ENCODE data around the gene SERGEF. TPM values are rescaled to one million over a fixed set of nuclear protein-coding genes. Genes with fewer than 3 reads are reported as not detected.

The SERGEF gene
- polyA plus RNA-seq, 1 of the 3 experiments (the other 2 are of a cell fraction): 23.1 TPM

DNA sequence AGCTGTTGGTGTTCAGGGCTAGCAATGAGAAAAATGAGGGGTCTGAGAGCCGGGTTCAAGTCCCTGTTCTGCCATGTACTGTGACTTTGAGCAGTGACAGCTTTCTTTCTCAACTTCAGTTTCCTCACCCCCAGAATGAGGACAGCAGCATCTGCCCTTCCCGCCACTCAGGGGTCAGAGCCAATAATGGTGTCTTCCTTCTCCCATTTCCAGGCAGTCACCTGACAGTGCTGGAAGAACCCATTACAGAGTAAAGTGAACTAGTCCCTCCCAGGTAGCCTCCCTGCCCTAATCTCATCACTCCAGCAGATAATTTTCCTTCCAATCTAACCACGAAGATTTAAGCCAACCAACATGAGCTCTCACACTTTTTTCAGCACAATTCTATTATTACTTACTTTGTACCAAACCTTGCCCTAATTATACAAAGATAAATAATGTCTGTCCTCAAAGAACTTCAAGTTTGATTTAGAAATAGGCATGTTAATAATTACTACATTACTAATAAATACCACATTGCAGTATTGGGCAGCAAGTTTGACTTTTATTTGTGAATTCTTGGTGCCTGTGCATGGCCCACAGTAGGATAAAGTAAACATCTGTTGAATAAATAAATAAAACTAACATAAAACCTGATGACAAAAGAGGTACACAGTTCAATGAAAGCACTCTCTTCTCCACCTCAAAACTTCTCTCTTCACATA lies 61.0 kb downstream of the SERGEF start (continued):
- TF ChIP-seq, protein P1, sequence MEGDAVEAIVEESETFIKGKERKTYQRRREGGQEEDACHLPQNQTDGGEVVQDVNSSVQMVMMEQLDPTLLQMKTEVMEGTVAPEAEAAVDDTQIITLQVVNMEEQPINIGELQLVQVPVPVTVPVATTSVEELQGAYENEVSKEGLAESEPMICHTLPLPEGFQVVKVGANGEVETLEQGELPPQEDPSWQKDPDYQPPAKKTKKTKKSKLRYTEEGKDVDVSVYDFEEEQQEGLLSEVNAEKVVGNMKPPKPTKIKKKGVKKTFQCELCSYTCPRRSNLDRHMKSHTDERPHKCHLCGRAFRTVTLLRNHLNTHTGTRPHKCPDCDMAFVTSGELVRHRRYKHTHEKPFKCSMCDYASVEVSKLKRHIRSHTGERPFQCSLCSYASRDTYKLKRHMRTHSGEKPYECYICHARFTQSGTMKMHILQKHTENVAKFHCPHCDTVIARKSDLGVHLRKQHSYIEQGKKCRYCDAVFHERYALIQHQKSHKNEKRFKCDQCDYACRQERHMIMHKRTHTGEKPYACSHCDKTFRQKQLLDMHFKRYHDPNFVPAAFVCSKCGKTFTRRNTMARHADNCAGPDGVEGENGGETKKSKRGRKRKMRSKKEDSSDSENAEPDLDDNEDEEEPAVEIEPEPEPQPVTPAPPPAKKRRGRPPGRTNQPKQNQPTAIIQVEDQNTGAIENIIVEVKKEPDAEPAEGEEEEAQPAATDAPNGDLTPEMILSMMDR (IDR thresholded peaks at IDR 0.05): no peak
- TF ChIP-seq GABPA (IDR thresholded peaks at IDR 0.05; ENCODE audit: low read depth): no peak

DNA sequence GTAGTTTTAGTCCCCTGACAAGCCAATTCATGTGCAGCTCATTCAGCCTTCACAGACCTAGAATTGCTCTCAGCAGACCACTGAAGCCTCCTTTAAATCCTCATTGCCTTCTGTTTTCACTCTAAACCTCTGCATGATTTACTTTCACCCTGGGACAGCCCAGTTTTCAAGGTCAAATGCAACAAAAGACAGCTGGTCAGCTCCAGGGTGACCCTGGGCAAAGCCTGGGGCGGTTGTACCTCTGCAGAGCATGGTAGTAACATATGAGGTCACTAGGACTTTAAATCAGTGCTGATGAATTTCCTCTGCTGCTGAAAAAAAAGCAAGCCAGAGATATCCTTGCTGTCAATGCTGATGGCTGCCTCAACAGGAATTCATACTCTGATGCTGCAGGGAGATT lies 62.2 kb downstream of the SERGEF start:
- no peaks in the 10 kb centered on the region for H3K9me2 ChIP-seq
- no peak overlapping the region for H3K4me2 ChIP-seq
- H3K4me1 ChIP-seq (ENCODE audit: control insufficient read depth in 1 of 2, insufficient read depth in 2 of 2, low read depth in 1 of 2, low read length in 1 of 2): no peaks in the 10 kb centered on the region
- TF ChIP-seq EP300 (IDR thresholded peaks at IDR 0.05; ENCODE audit: borderline replicate concordance in 1 of 2, low read depth in 1 of 2, low read length in 1 of 2): no peak
- TF ChIP-seq MXI1 (IDR thresholded peaks at IDR 0.05; ENCODE audit: low read depth, low read length): no peak
- TF ChIP-seq, protein P2, sequence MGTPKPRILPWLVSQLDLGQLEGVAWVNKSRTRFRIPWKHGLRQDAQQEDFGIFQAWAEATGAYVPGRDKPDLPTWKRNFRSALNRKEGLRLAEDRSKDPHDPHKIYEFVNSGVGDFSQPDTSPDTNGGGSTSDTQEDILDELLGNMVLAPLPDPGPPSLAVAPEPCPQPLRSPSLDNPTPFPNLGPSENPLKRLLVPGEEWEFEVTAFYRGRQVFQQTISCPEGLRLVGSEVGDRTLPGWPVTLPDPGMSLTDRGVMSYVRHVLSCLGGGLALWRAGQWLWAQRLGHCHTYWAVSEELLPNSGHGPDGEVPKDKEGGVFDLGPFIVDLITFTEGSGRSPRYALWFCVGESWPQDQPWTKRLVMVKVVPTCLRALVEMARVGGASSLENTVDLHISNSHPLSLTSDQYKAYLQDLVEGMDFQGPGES (IDR thresholded peaks at IDR 0.05; ENCODE audit: low read depth, low read length): no peak
- no peak for TF ChIP-seq MEF2A (IDR thresholded peaks at IDR 0.05; ENCODE audit: borderline replicate concordance, low read depth)
- no peak for TF ChIP-seq TEAD4 (IDR thresholded peaks at IDR 0.05; ENCODE audit: borderline replicate concordance, insufficient read depth)
- TF ChIP-seq RXRA (IDR thresholded peaks at IDR 0.05; ENCODE audit: borderline replicate concordance, low read depth): no peak
- no peak for TF ChIP-seq POLR2AphosphoS5 (IDR thresholded peaks at IDR 0.05; ENCODE audit: low read depth, low read length)
- TF ChIP-seq, protein P3, sequence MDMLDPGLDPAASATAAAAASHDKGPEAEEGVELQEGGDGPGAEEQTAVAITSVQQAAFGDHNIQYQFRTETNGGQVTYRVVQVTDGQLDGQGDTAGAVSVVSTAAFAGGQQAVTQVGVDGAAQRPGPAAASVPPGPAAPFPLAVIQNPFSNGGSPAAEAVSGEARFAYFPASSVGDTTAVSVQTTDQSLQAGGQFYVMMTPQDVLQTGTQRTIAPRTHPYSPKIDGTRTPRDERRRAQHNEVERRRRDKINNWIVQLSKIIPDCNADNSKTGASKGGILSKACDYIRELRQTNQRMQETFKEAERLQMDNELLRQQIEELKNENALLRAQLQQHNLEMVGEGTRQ (IDR thresholded peaks at IDR 0.05; ENCODE audit: borderline replicate concordance, low read depth, low read length): no peak
- no peak for TF ChIP-seq GATA2 (CRISPR knock-in tag; IDR thresholded peaks at IDR 0.05)
- TF ChIP-seq ELF1 (IDR thresholded peaks at IDR 0.05): no peak
- TF ChIP-seq, protein P4, sequence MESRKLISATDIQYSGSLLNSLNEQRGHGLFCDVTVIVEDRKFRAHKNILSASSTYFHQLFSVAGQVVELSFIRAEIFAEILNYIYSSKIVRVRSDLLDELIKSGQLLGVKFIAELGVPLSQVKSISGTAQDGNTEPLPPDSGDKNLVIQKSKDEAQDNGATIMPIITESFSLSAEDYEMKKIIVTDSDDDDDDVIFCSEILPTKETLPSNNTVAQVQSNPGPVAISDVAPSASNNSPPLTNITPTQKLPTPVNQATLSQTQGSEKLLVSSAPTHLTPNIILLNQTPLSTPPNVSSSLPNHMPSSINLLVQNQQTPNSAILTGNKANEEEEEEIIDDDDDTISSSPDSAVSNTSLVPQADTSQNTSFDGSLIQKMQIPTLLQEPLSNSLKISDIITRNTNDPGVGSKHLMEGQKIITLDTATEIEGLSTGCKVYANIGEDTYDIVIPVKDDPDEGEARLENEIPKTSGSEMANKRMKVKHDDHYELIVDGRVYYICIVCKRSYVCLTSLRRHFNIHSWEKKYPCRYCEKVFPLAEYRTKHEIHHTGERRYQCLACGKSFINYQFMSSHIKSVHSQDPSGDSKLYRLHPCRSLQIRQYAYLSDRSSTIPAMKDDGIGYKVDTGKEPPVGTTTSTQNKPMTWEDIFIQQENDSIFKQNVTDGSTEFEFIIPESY (IDR thresholded peaks at IDR 0.05; ENCODE audit: borderline replicate concordance, low read depth): no peak
- TF ChIP-seq NRF1 (IDR thresholded peaks at IDR 0.05; ENCODE audit: low read depth, low read length): no peak
- TF ChIP-seq TCF12 (IDR thresholded peaks at IDR 0.05): no peak
- TF ChIP-seq FOXM1 (IDR thresholded peaks at IDR 0.05; ENCODE audit: low read depth): no peak
- TF ChIP-seq RCOR1 (IDR thresholded peaks at IDR 0.05; ENCODE audit: low read length): no peak
- TF ChIP-seq, protein P5, sequence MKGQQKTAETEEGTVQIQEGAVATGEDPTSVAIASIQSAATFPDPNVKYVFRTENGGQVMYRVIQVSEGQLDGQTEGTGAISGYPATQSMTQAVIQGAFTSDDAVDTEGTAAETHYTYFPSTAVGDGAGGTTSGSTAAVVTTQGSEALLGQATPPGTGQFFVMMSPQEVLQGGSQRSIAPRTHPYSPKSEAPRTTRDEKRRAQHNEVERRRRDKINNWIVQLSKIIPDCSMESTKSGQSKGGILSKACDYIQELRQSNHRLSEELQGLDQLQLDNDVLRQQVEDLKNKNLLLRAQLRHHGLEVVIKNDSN (IDR thresholded peaks at IDR 0.05; ENCODE audit: borderline replicate concordance, low read depth): no peak
- H3K36me3 ChIP-seq (replicated peaks in 1 of 2; ENCODE audit: control insufficient read depth in 1 of 2, insufficient read depth in 2 of 2, low read length in 1 of 2): peaks cover 0 to 20% of the 10 kb centered on the region in 2 experiments
- ChIA-PET CTCF (interaction anchor here (1.0 to 2.4 kb wide), 6 partner anchors 21 to 220 kb away, joined by 3 to 7 read pairs (median 3); no protein-coding TSS in a partner anchor), POLR2A (no interaction called here)
- no peak overlapping the region for H3K9ac ChIP-seq
- no peaks in the 10 kb centered on the region for H3K27me3 ChIP-seq (ENCODE audit: insufficient read depth)
- H3K27ac ChIP-seq (ENCODE audit: low read depth in 2 of 2, low read length in 1 of 2): no peak overlapping the region
- no peaks in the 10 kb centered on the region for H3K79me2 ChIP-seq (ENCODE audit: insufficient read depth)
- no peak overlapping the region for H3K4me3 ChIP-seq (ENCODE audit: low read depth in 2 of 2, low read length in 1 of 2)
- H2AFZ ChIP-seq (ENCODE audit: low read depth): no peak overlapping the region
- WGBS (ENCODE audit: low lambda C conversion rate): 92% methylated on average over 1 of the region's 1 CpG
- H3K9me3 ChIP-seq: no peaks in the 10 kb centered on the region
- no peak for DNase-seq
- H3F3A ChIP-seq (replicated peaks; ENCODE audit: insufficient read depth): no peaks in the 10 kb centered on the region
- no peaks in the 10 kb centered on the region for H4K20me1 ChIP-seq (ENCODE audit: insufficient read depth)

Measured in SK-N-SH (cell line).